ENCODE results near the gene PCNX3.

The PCNX3 gene

DNA sequence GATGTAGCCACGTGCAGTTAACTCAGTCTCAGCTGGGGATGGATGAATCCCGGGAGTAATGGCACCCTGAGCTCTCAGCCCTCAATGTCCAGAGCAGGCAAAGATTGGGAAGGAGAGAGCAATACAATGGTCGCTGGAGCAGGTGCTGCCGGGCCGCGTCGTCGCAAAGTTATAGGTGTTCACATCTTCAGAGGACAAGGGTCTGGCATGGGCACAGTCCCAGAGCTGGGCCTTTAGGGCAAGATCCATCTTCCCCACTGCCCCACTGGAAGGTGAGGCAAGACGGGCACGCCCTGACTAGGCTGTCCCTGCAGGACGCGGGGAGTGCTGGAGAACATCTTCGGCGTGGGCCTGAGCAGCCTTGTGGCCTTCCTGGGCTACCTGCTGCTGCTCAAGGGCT is 7.6 kb downstream of the PCNX3 start:
- no peak for DNase-seq (ENCODE audit: low read depth, low spot score)
- POLR2A ChIA-PET = interaction anchor here (0.6 kb wide), 1 partner anchor 98 kb away, joined by 3 read pairs; no protein-coding TSS in a partner anchor
- CTCF ChIA-PET = interaction anchor here (0.8 to 1.1 kb wide), 2 partner anchors 15 to 82 kb away, joined by 3 to 5 read pairs; partner anchors contain the start of gene SIPA1
- no peak for TF ChIP-seq CTCF (IDR thresholded peaks at IDR 0.05; ENCODE audit: insufficient read depth, low read length, missing control alignments)
- no peak overlapping the region for H3K4me3 ChIP-seq (ENCODE audit: low read depth, low read length)

- ChIA-PET POLR2A (interaction anchor here (0.6 kb wide), 1 partner anchor 97 kb away, joined by 3 read pairs; no protein-coding TSS in a partner anchor), CTCF (interaction anchor here (1.1 kb wide), 1 partner anchor 82 kb away, joined by 3 read pairs; no protein-coding TSS in a partner anchor)
- no peak overlapping the region for H3K4me3 ChIP-seq (ENCODE audit: low read depth, low read length)
- DNase-seq (ENCODE audit: low read depth, low spot score) = no peak
- no peak for TF ChIP-seq CTCF (IDR thresholded peaks at IDR 0.05; ENCODE audit: insufficient read depth, low read length, missing control alignments)
These were observed 8.5 kb downstream of the PCNX3 start for GRCh38 chr11:65623852-65624616.

DNA sequence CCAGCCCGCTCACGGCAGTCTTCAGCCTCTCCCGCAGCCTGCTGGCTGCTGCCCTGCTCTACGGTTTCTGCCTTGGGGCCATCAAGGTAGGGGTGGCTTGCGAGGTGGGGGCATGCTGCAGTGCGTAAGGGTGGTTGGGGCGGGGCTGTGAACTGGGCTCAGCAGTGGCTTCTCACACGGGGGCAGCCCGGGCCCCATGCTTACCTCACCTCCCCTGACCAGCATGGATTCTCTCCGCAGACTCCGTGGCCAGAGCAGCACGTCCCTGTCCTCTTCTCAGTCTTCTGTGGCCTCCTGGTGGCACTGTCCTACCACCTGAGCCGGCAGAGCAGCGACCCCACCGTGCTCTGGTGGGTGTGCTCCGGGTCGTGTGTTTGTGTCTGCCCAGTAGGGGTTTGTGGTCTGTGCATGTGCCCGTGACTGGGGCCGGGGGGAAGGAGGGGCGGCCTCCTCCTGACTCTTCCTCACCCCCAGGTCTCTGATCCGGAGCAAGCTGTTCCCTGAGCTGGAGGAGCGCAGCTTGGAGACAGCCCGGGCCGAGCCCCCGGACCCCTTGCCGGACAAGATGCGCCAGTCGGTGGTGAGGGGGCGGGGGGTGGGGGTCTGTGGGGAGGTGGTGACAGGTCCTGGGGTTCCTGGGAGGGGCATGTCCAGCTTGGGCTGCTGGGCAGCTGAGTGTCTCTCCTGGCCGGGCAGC is 9.5 kb downstream of the PCNX3 start:
- CTCF ChIA-PET = interaction anchor here (1.1 to 3.7 kb wide), 3 partner anchors 8 to 79 kb away, joined by 3 to 20 read pairs (median 16); partner anchors contain the start of gene SIPA1
- TF ChIP-seq CTCF (IDR thresholded peaks at IDR 0.05; ENCODE audit: insufficient read depth, low read length, missing control alignments) = no peak
- no peak for DNase-seq (ENCODE audit: low read depth, low spot score)

DNA sequence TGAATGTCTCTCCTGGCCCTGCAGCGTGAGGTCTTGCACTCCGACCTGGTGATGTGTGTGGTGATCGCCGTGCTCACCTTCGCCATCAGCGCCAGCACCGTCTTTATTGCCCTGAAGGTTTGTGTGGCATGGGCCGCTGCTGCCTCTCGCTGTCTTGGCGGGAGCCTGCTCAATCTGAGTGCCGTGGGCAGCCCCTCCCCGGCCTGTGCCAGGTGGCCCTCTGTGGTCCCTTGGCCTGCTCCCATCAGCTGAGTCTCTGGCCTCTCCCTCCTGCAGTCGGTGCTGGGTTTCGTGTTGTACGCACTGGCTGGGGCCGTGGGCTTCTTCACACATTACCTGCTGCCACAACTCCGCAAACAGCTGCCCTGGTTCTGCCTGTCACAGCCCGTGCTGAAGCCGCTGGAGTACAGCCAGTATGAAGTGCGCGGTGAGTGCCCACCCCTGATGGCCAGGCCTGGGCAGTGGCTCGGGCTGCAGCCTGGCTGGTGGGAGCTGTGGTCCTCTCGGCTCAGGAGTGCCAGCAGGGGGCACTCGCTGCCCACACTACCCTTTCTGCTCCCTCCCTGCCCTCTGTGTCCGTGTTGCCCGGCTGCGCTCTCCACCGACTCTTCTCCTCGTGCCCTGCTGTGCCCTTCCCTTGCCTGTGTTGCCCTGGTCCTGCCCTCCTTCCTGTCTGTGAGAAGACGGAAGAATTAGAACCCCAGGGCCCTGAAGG is 10.2 kb downstream of the PCNX3 start:
- TF ChIP-seq CTCF (IDR thresholded peaks at IDR 0.05; ENCODE audit: insufficient read depth, low read length, missing control alignments) = peak; percentile 52
- POLR2A ChIA-PET = interaction anchor here (0.6 to 1.2 kb wide), 3 partner anchors 10 to 37 kb away, joined by 3 to 4 read pairs (median 3); partner anchors contain the start of genes MAP3K11, PCNX3 and RELA
- no peak for DNase-seq (ENCODE audit: low read depth, low spot score)
- H3K4me3 ChIP-seq (ENCODE audit: low read depth, low read length) = no peak overlapping the region
- CTCF ChIA-PET = interaction anchor here (0.8 to 3.7 kb wide), 9 partner anchors 8 to 226 kb away, joined by 3 to 20 read pairs (median 4); partner anchors contain the start of genes PCNX3 and SIPA1

More for the DNA sequence above, 9.5 kb downstream of the PCNX3 start:
- H3K4me3 ChIP-seq (ENCODE audit: low read depth, low read length) = no peak overlapping the region
- POLR2A ChIA-PET = no interaction called here

- CTCF ChIA-PET = interaction anchor here (1.4 to 3.7 kb wide), 5 partner anchors 8 to 200 kb away, joined by 4 to 20 read pairs (median 8); partner anchors contain the start of genes PCNX3 and SIPA1
- POLR2A ChIA-PET = interaction anchor here (1.2 kb wide), 1 partner anchor 12 kb away, joined by 4 read pairs; the partner anchor contains the start of gene PCNX3
- no peak for TF ChIP-seq CTCF (IDR thresholded peaks at IDR 0.05; ENCODE audit: insufficient read depth, low read length, missing control alignments)
- DNase-seq (ENCODE audit: low read depth, low spot score) = no peak
- no peak overlapping the region for H3K4me3 ChIP-seq (ENCODE audit: low read depth, low read length)
These were observed 11.6 kb downstream of the PCNX3 start for GRCh38 chr11:65627202-65627601.

All from AG04449 (cell line).